ENCODE results near the gene TECR.
"Not testable (repeated sequence)": the region's sequence is repeated elsewhere in the genome, so short reads cannot be mapped to it uniquely, and the experiment has no call there.

TECR gene

DNA sequence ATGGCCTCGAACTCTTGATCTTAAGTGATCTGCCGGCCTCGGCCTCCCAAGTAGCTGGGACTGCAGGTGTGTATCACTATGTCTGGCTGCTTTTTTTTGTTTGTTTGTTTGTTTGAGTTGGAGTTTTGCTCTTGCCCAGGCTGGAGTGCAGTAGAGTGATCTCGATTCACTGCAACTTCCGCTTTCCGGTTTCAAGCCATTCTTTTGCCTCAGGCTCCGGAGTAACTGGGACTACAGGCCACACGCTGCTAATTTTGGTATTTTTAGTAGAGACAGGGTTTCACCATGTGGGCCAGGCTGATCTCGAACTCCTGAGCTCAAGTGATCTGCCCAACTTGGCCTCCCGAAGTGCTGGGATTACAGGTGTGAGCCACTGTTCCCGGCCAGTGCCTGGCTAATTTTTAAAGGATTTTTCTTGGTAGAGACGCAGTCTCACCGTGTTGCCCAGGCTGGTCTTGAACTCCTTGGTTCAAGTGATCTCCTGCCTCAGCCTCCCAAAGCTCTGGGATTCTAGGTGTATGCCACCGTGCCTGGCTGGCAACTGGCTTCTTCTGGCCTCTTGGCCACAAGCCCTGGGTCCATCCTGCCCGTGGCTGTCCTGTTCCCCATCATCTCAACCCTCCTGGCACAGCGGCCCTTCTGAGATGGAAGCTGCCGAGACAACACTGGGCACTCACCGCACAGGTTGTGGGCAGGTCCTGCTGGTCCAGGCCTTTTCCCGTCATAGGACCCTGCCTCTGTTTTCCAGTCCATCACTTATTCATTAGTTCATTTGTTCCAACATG, 11.5 kb downstream of the TECR start:
- TF ChIP-seq MYC (IDR thresholded peaks at IDR 0.05; ENCODE audit: low read depth, low read length), result no peak
- TF ChIP-seq POLR2A (IDR thresholded peaks at IDR 0.05; ENCODE audit: extremely low read depth, insufficient read length), result no peak
- no peak for TF ChIP-seq MAX (IDR thresholded peaks at IDR 0.05; ENCODE audit: low read depth, low read length)
- TF ChIP-seq, protein P1, sequence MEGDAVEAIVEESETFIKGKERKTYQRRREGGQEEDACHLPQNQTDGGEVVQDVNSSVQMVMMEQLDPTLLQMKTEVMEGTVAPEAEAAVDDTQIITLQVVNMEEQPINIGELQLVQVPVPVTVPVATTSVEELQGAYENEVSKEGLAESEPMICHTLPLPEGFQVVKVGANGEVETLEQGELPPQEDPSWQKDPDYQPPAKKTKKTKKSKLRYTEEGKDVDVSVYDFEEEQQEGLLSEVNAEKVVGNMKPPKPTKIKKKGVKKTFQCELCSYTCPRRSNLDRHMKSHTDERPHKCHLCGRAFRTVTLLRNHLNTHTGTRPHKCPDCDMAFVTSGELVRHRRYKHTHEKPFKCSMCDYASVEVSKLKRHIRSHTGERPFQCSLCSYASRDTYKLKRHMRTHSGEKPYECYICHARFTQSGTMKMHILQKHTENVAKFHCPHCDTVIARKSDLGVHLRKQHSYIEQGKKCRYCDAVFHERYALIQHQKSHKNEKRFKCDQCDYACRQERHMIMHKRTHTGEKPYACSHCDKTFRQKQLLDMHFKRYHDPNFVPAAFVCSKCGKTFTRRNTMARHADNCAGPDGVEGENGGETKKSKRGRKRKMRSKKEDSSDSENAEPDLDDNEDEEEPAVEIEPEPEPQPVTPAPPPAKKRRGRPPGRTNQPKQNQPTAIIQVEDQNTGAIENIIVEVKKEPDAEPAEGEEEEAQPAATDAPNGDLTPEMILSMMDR (IDR thresholded peaks at IDR 0.05; ENCODE audit: low read depth, low read length), result no peak
- H3K4me3 ChIP-seq (ENCODE audit: low read depth, low read length), result no peak overlapping the region
- DNase-seq (ENCODE audit: low read depth), result no peak

GRCh38 chr19:14541979-14542378, 12.6 kb downstream of the TECR start:
- DNase-seq (ENCODE audit: low read depth); H3K4me3 ChIP-seq (ENCODE audit: low read depth, low read length): not testable (repeated sequence)

GRCh38 chr19:14542711-14543328, 13.4 kb downstream of the TECR start:
- peak; percentile 22 for DNase-seq (ENCODE audit: low read depth)
- no peak for TF ChIP-seq MAX (IDR thresholded peaks at IDR 0.05; ENCODE audit: low read depth, low read length)
- TF ChIP-seq MYC (IDR thresholded peaks at IDR 0.05; ENCODE audit: low read depth, low read length), result no peak
- TF ChIP-seq, protein P1 (IDR thresholded peaks at IDR 0.05; ENCODE audit: low read depth, low read length), result no peak
- TF ChIP-seq POLR2A (IDR thresholded peaks at IDR 0.05; ENCODE audit: extremely low read depth, insufficient read length), result no peak
- H3K4me3 ChIP-seq (ENCODE audit: low read depth, low read length), result no peak overlapping the region

- DNase-seq (ENCODE audit: low read depth), result no peak
- TF ChIP-seq MYC (IDR thresholded peaks at IDR 0.05; ENCODE audit: low read depth, low read length) (no peak), MAX (IDR thresholded peaks at IDR 0.05; ENCODE audit: low read depth, low read length) (no peak), POLR2A (IDR thresholded peaks at IDR 0.05; ENCODE audit: extremely low read depth, insufficient read length) (no peak)
- TF ChIP-seq, protein P1 (IDR thresholded peaks at IDR 0.05; ENCODE audit: low read depth, low read length), result no peak
- no peak overlapping the region for H3K4me3 ChIP-seq (ENCODE audit: low read depth, low read length)
Measured at GRCh38 chr19:14544047-14544446, 14.7 kb downstream of the TECR start.

- no peak for DNase-seq (ENCODE audit: low read depth)
- TF ChIP-seq, protein P1 (IDR thresholded peaks at IDR 0.05; ENCODE audit: low read depth, low read length), result no peak
- TF ChIP-seq MYC (IDR thresholded peaks at IDR 0.05; ENCODE audit: low read depth, low read length) (no peak), POLR2A (IDR thresholded peaks at IDR 0.05; ENCODE audit: extremely low read depth, insufficient read length) (no peak), MAX (IDR thresholded peaks at IDR 0.05; ENCODE audit: low read depth, low read length) (no peak)
- no peak overlapping the region for H3K4me3 ChIP-seq (ENCODE audit: low read depth, low read length)
Measured at GRCh38 chr19:14544977-14545715, 15.8 kb downstream of the TECR start.

- no peak overlapping the region for H3K4me3 ChIP-seq (ENCODE audit: low read depth, low read length)
- DNase-seq (ENCODE audit: low read depth), result no peak
Measured at GRCh38 chr19:14545716-14546082, 16.3 kb downstream of the TECR start.

More at GRCh38 chr19:14545716-14546082, 16.3 kb downstream of the TECR start:
- TF ChIP-seq, protein P1 (IDR thresholded peaks at IDR 0.05; ENCODE audit: low read depth, low read length), result no peak
- TF ChIP-seq MAX (IDR thresholded peaks at IDR 0.05; ENCODE audit: low read depth, low read length) (no peak), MYC (IDR thresholded peaks at IDR 0.05; ENCODE audit: low read depth, low read length) (no peak), POLR2A (IDR thresholded peaks at IDR 0.05; ENCODE audit: extremely low read depth, insufficient read length) (no peak)
